K562 (cell line): ENCODE data around the gene SNX17. TPM values are rescaled to one million over a fixed set of nuclear protein-coding genes. Genes with fewer than 3 reads are reported as not detected.
A peak's percentile ranks its signal among the peaks of the same experiment; 100 is the strongest.

Experiments
- CREM ChIP-seq: IDR thresholded peaks from 2 replicates; pipeline ENCODE4 v1.6.1; 2014; ENCODE audit warnings: antibody characterized with exemption, low read depth
- CTCFL ChIP-seq: IDR thresholded peaks from 2 replicates; pipeline ENCODE4 v1.6.1; 2011; ENCODE audit warnings: borderline replicate concordance, low read depth, mild to moderate bottlenecking, moderate library complexity, low read length; ENCODE audit not compliant: insufficient read depth, poor library complexity, severe bottlenecking
- GABPA ChIP-seq: fragments of 200-800 bp; sonication (Bioruptor generic); conservative IDR thresholded peaks from 2 replicates; pipeline ENCODE4 v1.6.1; 2016; ENCODE audit warnings: low read depth, missing genetic modification characterization, missing compliant biosample characterization
- HIVEP1 ChIP-seq: fragments of 250-450 bp; sonication (Bioruptor Pico); IDR thresholded peaks from 2 replicates; pipeline ENCODE4 v1.4.0; 2020; ENCODE audit warnings: mild to moderate bottlenecking
- NR2C1 ChIP-seq, 2 experiments: fragments of 450-650 bp; IDR thresholded peaks; 2 replicates each; pipeline ENCODE4 v1.6.1; 2017; ENCODE audit warnings: mild to moderate bottlenecking in 2 of 2, antibody characterized with exemption in 1 of 2, inconsistent platforms in 1 of 2, missing compliant biosample characterization in 1 of 2, missing genetic modification characterization in 1 of 2
- SREBF1 ChIP-seq: fragments of 150-350 bp; IDR thresholded peaks from 2 replicates; pipeline ENCODE4 v1.6.1; 2014; ENCODE audit warnings: antibody characterized with exemption, low read depth, low read length, borderline replicate concordance
- TBL1XR1 ChIP-seq, 2 experiments: IDR thresholded peaks; 2 replicates each; pipeline ENCODE4 v1.6.1; 2012; ENCODE audit warnings: improper control_type of control experiment in 2 of 2, low read length in 2 of 2, mild to moderate bottlenecking in 1 of 2
- TOE1 ChIP-seq, 2 experiments: fragments of 450-650 bp in 1 of 2; sonication (generic) in 1 of 2; formaldehyde crosslinking in 1 of 2; IDR thresholded peaks; 2 replicates each; pipeline versions ENCODE4 v1.7.1 to v1.8.0; 2016 to 2022; ENCODE audit warnings: borderline replicate concordance in 2 of 2, mild to moderate bottlenecking in 2 of 2, antibody characterized with exemption in 1 of 2, inconsistent platforms in 1 of 2, low read depth in 1 of 2, missing genetic modification reagents in 1 of 2, moderate library complexity in 1 of 2
- ZBTB2 ChIP-seq: fragments of 450-650 bp; IDR thresholded peaks from 2 replicates; pipeline ENCODE4 v1.6.1; 2016; ENCODE audit warnings: antibody characterized with exemption
- ZNF318 ChIP-seq, 2 experiments: fragments of 450-650 bp; IDR thresholded peaks; 2 replicates each; pipeline ENCODE4 v1.6.1; 2016; ENCODE audit warnings: mild to moderate bottlenecking in 2 of 2, borderline replicate concordance in 1 of 2, low read depth in 1 of 2, moderate library complexity in 1 of 2
- ZNF764 ChIP-seq: fragments of 250-450 bp; sonication (Bioruptor Pico); IDR thresholded peaks from 2 replicates; pipeline ENCODE4 v1.4.0; 2020; ENCODE audit warnings: low read depth, mild to moderate bottlenecking, moderate library complexity
- polyA plus RNA-seq, 8 experiments: library from polyadenylated mRNA; depleted of rRNA in 4 of 8; stranded (reverse) in 5 of 8; unstranded in 3 of 8; fragments of >200 nt; fragmentation: Nextera tagmentation in 2 of 8; fragmentation: Illumina TruSeq in 1 of 8; extraction: Ambion mirVana in 2 of 8; extraction: Trizol in 1 of 8; gene quantifications; 2 replicates each; pipeline versions ENCODE4 v1.2.1 to v1.2.3, GENCODE V29; 2011 to 2014; ENCODE audit warnings: inconsistent platforms in 1 of 8, missing spikeins in 1 of 8
- total RNA-seq, 7 experiments: library from RNA; depleted of rRNA in 6 of 7; stranded (reverse); fragments of >200 nt in 6 of 7; fragmentation: Illumina TruSeq in 2 of 7; extraction: Trizol in 2 of 7; gene quantifications; 2 replicates each; pipeline versions ENCODE4 v1.2.1 to v1.2.3, GENCODE V29; 2011 to 2021; ENCODE audit warnings: low replicate concordance in 1 of 7

SNX17 gene
- total and polyA plus RNA-seq, 9 of the 15 experiments (the other 6 are each of a cell fraction or from before 2014, with no cell fraction given) = 3.0 to 75.7 (median 54.6) TPM

- peak; percentile 85 for TF ChIP-seq TOE1 (IDR thresholded peaks at IDR 0.05; ENCODE audit: borderline replicate concordance)
- no peak for TF ChIP-seq TOE1 (CRISPR knock-in tag; IDR thresholded peaks at IDR 0.05; ENCODE audit: borderline replicate concordance, low read depth)
- 0 out of 2 replicates have a peak, but pooled peaks have one; percentile 28 for TF ChIP-seq ZNF764
- TF ChIP-seq SREBF1 = no peak
- peak in 1 of 2 experiments; percentile 63; a peak in 1 of 4 replicates for TF ChIP-seq ZNF318 (IDR thresholded peaks at IDR 0.05; ENCODE audit: borderline replicate concordance in 1 of 2, low read depth in 1 of 2)
- peak; percentile 89 for TF ChIP-seq CREM
- TF ChIP-seq GABPA (tag) = peak; percentile 94
- no peak for TF ChIP-seq HIVEP1 (CRISPR knock-in tag)
- TF ChIP-seq CTCFL = no peak
- TF ChIP-seq TBL1XR1 (IDR thresholded peaks at IDR 0.05; ENCODE audit: low read length in 2 of 2) = peak in 1 of 2 experiments; percentile 24; a peak in 1 of 4 replicates
- no peak for TF ChIP-seq ZBTB2
- no peak for TF ChIP-seq NR2C1 (IDR thresholded peaks at IDR 0.05)
- TF ChIP-seq NR2C1 (tag; IDR thresholded peaks at IDR 0.05) = no peak
These were observed 47.4 kb upstream of the SNX17 start, which contains the start of gene MPV17 (continued) for GRCh38 chr2:27322766-27323595.
